Kasumi-1 (cell line): ENCODE measurements around the gene SH3PXD2A.
"Not testable (repeated sequence)": the region's sequence is repeated elsewhere in the genome, so short reads cannot be mapped to it uniquely, and the experiment has no call there.

Experiments
- DNase-seq, 2 experiments: peaks; one replicate each; lab custom pipeline; 2025; lab: John Stamatoyannopoulos, UW

Gene SH3PXD2A

DNA sequence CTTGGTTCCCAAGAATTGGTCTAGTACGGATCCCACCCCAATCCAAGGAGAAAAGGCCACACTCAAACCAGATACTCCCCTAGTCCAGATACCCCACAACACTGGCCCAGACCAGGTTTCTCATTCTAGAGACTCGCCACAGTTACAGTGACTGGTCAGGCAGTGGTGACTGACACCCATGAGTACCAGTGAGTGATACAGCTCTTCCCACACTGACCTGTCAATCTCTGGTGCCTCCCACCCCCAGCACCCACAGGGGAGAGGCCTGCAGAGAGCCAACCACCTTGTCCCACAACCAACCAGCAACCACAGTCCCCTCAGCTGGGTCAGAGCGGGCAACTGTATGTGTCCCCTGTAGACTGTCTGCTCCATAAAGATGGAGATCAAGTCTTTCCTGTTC, 209.1 kb downstream of the SH3PXD2A start:
- DNase-seq: no peak

DNA sequence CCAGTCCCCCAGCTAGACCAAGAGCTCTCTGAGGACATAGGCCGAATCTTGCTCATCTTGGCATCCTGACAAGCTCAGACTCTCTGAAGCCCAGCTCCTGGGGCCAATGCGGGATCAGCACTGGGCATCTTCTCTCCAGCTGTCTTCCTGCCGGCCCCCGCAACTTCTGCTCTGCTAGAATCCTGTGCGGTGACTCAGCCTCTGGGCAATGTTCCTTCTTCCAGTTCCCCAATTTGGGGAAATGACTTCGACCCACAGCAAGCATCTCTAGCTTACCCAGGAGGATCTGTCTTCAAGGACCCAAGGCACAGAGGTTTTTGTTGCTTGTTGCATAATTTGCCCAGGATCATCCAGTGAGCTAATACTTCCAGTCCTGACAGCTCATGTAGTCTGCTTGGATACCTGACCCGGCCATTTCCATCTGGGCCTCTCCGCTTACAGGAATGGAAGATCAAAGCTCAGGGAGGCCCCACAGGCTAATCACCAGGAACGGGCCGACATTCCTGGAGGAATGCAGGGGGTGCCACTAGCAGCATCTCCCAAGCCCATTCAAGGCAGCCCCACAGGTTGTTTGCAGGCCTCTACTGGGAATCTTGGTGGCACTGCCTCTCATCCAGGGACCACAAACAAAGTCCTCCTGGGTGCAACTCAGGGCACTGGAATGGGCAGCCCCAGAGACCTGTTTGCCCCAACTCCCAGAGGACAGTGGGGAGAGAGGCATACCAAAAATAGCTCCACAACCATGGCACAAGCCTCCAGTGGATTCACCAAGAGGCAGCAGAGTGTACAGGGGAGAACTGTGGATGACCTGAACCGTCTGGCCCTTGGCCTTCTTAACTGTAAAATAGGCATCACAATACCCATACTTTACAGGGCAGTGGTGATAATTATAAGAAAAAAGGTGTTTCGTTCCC, 210.0 kb downstream of the SH3PXD2A start:
- DNase-seq: peak; percentile 97 to 98

DNA sequence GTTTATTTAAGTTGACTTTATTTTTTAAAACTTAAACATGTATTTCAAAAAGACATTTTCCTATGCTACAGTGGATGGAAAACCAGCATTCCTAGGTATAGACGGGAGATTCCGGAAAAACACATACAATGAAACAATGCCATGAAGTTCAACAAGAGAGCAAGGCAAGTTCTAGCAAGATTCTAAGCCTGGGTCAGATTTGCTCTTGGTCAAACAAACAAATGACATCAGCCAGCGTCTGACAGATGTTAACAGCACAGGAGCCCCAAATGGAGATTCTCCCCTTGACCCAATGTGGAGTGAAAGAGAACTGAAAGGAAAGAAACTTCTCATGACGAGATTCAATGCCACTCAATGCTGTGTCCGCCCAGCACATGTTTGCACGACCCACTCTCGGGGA, 212.0 kb downstream of the SH3PXD2A start:
- no peak for DNase-seq

DNA sequence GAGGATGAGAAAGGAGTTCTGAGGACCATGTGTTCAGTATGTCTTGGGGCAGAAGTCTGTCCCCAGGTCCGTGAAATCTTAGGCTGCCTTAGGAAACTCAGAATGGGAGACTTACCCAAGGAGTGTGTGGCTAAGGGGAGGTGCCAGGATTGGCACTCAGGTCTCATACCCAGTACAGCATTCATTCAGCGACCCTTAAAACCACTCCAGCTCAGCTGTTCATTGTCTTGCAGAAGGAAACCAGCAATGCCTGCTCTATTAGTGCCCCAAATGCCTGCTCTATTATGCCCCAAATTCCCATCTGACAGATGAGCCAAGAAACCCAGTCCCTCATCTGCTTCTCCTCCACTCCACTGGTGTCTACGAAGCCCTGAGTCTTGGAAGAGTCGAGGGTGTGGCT, 214.1 kb downstream of the SH3PXD2A start:
- DNase-seq: no peak

DNA sequence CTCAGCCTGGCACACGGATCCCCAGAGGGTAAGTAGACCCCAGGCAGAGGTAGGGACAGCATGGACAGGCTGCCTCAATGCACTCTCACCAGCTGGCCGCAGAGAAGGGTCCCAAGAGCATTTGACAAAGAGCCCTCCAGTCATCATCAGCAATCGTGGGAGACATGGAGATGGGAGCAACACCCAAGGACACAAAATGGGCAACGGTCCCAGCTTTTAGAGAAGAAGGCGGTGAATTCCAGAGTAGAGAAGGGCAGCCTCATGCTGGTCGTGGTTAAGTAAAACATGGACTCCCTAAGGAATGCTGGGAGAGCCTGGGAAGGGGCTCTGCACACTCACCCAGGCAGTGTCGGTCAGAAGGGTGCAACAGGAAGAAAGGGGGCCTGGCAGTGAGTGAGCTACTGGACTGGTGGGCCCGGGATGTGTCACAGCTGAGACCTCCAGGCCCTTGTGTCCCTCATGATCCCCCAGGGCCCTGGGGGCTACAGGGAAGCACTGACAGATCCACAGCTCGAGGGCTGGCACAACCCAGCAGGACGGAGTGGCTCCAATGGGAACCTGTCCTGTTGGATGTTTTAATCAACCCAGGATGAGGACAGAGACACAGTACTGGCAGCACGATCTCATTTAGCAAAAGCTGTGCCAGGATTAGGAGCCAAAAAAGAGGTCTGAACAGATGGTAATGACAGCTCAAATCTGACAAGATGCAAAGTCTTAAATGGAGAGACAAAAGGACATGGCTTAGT, 214.8 kb downstream of the SH3PXD2A start:
- DNase-seq: no peak

DNA sequence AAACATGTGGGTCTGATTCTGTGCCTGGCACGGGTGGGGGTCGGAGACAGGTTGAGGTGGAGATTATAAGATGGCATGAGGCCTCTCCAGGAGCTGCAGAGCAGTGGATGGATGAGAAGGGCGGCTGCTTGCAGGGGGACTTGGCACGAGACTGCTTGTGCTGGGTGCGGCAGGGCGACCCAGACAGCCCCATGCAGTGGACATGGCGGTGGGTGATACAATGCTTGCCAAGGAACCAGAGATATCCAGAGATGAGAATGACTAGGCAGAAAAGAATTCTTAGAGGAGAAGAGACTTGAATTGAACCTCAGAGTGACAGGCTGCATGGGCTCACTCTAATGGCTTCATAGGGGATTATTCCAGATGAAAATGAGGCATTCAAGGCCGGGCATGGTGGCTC, 216.4 kb downstream of the SH3PXD2A start:
- no peak for DNase-seq

DNA sequence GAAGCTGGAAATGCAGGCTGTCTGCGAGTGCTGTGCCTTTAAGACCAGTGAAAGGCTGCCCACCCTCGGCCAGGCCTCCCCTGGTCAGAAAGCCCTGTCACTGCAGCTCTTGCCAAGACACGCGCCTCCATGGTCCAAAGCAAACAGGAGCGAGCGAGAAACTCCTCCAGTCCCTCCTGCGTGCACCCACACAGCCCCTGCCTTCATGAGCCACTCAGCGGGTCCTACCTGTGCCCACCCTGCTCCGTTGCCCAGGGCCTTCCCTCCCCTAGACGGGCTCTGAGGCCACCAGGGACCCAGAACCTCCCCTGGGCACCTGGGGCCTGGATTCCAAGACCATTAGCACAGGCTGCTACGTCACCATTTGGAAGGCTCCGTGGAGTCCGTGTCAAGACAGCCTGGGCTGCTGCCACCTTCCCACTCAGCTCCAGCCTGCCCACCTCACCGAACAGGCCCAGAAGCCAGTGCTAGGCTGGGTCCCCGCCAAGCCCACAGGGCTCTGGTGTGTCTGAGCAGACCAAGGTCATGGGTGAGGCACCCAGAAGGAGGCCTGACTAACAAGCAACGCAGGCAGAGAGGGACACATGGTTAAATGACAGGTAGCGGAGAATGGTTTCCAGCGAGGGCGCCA, 217.3 kb downstream of the SH3PXD2A start:
- DNase-seq: no peak

DNA sequence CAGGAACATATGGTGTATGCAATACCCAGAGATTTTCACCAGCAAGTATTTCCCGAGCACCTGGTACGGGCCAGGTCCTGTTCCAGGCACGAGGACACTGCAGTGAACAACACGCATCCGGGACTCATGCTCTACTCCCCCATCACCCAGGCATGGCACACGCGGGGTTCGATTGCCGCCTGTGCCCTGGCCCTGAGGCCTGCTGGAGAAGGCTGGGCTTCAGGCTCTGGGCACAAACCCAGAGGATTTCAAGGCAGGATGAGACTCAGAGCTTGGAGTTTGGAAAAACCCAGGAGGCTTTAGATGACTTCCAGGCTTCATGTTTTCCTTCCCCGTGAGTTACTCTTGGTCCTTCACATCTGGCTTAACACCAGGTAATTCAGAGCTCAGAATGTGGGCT, 218.4 kb downstream of the SH3PXD2A start:
- DNase-seq: no peak

DNA sequence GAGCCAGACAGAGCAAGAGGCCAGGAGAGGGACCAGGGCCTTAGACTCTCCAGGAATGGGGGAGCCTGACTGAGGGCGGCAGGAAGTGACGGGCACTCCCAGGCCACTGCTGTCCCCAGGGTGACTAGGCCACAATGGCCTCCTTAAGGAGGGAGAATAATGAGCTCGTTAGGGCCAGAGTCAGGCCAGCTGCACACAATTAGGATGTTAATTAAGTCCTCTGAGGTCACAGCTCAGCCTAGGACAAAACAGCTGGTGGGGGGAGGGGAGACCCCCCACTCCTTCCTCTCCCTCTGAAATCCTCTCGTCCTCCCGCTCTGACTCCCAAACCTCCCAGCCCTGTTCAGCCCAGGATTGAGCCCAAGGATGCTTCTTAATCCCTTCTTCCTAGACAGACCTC, 218.9 kb downstream of the SH3PXD2A start:
- no peak for DNase-seq

DNA sequence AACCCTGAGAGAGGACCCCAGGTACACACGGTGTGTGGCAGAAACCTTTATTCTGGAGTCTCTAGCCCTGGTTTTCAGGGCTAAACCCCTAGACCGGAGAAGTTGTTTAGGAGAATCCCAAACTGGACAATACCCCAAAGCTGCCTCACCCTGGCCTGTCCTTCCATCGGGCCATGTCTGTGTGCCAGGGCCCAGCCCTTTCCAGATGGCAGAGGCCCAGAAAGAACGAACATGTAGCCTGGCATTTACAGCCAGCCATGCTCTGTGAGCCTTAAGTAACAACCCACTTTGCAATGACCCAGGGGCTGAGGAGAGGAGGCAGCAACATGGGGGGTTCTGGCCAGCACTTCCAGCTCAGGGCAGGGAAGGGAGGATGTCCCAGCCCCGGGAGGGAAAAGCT, 219.8 kb downstream of the SH3PXD2A start:
- DNase-seq: no peak

DNA sequence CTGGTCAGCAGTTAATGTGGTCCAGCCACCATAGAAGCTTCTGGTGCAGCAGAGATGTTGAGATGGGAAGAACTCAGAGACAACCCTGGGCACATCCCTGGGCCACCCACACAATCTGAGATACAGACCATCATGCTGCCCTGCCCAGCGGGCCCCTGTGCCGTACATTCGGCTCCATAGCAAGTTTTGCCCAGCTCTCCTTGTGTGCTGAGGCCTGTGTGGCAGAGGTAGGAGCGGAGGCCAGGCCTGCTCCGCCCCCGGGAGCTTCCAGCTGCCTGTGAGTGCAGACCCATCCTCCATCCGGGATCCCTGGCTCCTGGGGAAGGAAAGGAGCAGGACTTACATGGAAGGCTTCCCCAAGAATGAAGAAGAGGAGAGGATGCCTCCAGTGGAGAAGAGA, 221.5 kb downstream of the SH3PXD2A start:
- no peak for DNase-seq

DNA sequence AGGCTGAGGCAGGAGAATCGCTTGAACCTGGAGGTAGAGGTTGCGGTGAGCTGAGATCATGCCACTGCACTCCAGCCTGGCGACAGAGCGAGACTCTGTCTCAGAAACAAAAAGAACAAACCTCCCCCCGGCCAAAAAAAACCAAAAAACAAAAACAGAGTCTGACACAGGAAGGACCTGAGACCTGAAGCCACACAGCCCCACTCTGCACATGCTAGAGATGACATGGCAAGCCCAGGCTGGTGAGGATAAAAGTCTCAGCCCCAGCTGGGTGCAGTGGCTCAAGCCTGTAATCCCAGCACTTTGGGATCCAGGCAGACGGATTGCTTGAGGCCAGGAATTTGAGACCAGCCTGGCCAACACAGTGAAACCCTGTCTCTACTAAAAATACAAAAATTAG, 222.5 kb downstream of the SH3PXD2A start:
- DNase-seq: not testable (repeated sequence)

DNA sequence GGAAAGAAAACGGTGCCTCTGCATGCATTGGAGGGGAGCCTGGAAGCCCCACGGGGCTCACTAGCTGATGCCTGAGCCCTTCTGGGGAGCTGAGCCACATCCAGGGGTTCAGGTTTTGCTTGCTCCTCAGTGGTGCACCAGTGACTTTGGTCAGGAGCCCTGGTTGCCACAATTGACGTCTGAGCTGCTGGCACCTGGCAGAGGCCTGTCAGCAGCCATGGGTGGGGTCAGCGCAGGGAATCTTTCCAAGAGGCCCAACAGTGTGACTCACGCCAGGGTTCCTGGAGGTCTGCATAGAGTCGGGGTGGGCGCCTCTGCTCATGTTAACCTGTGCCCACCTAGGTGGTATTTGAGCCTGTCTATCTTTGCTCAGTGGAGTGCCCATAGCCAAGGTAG, 223.1 kb downstream of the SH3PXD2A start:
- DNase-seq: no peak

DNA sequence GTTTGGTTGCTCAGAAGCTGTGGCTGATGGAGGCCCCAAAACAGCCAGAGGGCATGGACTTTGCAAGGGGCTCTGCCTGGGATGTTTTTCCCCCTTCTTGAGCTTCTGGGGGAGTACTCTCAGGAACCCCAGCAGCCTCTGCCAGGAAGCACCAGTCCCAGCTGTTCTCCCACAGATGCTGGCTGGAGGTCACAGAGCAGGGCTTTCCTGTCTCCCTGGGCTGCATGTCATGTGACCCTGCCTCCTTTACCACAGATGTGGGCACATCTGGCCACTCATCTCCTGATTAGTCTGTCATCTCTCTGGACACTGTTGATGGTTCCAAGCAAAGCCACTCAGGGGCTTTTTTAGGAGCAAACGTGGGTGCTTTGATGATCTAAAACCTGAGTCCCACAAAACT, 225.2 kb downstream of the SH3PXD2A start:
- peak in 1 of 2 experiments; percentile 36 for DNase-seq

DNA sequence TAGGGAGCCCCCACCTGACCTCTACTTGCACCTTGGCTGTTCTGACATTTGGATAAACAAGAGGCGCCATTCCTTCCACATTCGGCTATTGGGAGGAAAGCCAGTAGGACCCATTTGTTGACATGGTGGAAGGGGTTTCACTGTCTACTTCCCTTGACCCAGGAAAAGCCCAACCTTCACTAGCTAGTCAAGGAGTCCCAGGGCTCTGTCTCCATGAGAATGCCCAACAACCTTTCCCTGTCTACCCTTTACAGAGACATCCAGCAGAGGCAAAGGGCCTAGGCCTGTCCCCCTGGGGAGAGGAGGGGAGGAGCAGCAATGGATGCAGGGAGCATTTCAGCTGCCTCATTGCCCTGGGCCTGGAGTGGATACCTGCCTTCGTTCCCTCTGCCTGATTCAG, 225.8 kb downstream of the SH3PXD2A start:
- DNase-seq: no peak

DNA sequence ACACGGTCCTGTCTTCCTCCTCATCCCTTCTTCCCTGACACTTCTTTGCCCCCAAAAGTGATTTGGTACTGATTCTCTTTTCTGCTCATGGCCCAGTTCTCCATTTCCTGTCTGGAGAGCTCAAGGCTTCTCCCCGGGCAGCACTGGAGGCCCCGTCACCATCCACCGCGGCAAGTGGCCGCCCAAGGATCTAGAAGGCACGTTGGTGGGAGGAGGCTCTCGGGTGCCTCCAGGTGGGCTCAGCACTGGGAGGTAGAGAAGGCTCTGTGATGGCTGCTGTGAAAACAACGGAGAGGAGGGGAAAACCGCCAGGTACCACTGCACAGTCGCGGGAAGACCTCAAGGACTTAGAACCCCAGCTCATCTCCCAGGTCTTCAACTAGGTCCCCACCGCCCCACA, 227.5 kb downstream of the SH3PXD2A start:
- DNase-seq: no peak

DNA sequence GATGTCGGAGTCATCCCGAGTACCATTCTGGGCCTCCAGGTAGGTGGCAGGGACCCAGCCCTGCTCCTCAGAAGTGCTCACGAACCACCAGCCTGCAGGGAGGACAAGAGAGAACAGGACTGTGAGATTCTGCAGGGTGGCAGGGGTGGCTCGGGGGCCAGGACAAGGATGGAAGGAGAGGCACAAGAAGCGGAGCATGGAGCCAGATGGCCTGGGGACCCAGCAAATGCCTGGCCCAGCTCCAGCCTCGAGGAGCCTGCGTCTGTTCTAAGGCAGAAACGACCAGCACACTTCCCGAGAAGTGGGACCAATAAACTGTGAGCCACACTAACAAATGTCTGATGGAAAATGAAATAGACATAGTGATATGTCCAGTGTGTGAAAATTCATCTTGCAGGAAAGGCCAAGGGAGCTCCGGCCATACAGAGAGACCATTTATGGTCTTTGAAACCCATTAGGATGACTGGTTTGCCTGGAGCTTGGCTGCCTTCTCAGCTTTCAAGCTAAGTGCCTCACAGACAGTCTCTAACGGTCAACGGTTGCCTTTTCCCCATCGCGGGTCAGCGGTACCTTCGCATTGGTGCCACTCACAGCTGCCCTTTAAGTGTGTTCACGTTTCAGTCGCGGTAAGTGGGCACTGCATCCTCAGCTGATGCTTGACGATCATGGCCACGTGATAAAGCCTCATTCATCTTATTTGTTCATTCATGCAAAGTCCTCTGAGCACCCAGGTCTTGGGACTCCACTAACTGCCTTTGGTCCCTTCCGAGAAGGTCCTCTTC, 228.1 kb downstream of the SH3PXD2A start:
- DNase-seq: no peak

DNA sequence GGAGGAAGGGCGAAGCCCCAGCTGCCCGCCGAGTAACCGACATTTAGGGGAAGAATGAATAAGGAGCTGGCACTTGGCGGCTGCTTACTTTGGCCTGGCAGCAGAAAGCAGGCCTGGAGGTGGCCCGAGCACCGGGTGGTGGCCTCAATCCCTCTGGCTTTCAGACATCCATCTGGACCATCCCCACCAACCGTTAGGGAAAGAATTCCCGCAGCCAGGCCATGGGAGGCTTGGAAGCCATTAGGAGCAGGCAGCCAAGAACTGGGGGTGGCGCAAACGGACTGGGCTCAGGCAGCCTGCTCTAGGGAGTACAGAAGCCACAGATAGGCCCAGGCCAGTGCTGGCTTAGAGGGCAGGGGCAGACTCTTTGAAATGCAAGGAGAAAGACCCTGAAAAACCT, 229.2 kb downstream of the SH3PXD2A start:
- no peak for DNase-seq

DNA sequence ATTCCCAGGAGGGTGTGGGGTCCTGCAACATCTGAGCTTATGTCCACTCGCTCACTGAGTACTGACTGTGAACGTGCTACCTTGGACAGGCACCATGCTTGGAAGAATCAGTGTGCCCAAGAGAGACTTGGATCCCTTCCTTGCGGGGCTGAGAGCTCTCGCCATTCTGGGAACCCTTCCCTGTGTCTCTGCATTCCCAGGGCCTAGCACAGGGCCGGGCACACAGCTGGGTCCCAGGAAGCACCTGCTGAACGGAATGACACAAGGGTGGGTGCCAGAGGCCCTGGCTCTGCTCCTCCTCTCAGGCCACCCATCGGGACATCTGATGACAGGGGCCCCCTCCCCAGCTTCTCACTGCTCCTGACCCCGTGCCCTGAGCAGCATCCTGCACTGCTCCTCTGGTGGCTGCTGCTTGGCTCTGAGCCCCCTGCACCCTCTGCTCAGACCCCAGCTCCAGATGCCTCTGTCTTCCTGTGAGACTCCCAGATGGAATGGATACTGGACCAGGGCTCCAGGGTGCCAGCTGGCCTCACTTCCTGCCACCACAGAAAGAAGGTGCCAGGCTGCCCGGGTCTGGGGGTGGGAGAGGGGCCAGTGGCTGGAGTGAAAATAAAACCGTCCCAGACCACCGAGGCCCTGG, 232.3 kb downstream of the SH3PXD2A start:
- DNase-seq: no peak

DNA sequence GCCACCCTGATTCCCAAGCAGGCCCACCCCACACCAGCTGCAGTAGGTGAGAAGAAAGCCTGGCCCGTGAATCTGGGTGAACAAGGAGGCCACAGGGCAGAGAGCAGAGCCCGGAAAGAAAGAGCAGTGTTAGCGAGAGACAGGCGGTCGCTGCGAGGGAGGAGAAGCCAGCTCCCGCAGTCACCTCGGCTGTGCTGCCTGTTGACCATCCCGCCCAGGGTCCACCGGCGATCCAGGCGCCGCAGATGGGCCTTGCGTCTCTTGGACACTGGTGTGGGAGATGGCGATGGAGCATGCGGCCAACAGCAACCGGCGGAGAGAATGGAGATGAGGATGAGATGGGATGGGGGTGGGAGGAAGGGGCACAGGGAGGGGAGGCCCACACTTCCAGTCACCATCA, 233.1 kb downstream of the SH3PXD2A start:
- DNase-seq: no peak

DNA sequence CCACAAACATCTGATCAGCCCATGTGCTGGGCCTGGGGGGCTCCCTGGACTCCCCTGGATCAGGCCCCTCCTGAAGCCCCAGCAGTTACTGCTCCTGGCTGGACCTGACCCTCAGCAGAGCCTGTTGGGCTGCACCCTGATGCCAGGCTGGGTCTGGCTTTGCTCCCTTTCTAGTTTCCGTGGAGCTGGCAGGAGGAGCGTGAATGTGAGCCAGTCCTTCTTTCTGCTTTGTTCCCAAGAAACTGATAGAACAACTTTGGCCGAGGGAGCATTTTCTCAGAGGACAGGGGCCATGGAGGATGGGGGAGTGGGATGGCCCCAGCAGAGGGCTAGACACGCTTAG, 233.6 kb downstream of the SH3PXD2A start:
- no peak for DNase-seq
